K562 (cell line): Measurements from ENCODE around the gene FRRS1. TPM values are rescaled to one million over a fixed set of nuclear protein-coding genes. Genes with fewer than 3 reads are reported as not detected.

Source experiments
- ARHGAP35 ChIP-seq: fragments of 450-650 bp; IDR thresholded peaks from 2 replicates; pipeline ENCODE4 v1.6.1; 2018; ENCODE audit not compliant: partially characterized antibody
- ARNT ChIP-seq, 2 experiments: fragments of 450-650 bp; IDR thresholded peaks; 2 replicates each; pipeline ENCODE4 v1.6.1; 2016; ENCODE audit warnings: mild to moderate bottlenecking in 1 of 2
- CC2D1A ChIP-seq: fragments of 450-650 bp; IDR thresholded peaks from 2 replicates; pipeline ENCODE4 v1.6.1; 2017; ENCODE audit warnings: mild to moderate bottlenecking
- NR2C2 ChIP-seq, 2 experiments: fragments of 200-800 bp in 1 of 2; sonication (Bioruptor generic) in 1 of 2; sonication (generic) in 1 of 2; formaldehyde crosslinking in 1 of 2; IDR thresholded peaks; 2 replicates each; pipeline versions ENCODE4 v1.6.1 to v1.8.0; 2016 to 2022; ENCODE audit warnings: mild to moderate bottlenecking in 1 of 2, missing compliant biosample characterization in 1 of 2, missing genetic modification characterization in 1 of 2, missing genetic modification reagents in 1 of 2
- SMAD4 ChIP-seq: fragments of 250-450 bp; sonication (Bioruptor Pico); conservative IDR thresholded peaks from 2 replicates; pipeline ENCODE4 v1.8.0; 2021; ENCODE audit warnings: inconsistent platforms, mild to moderate bottlenecking, moderate library complexity
- SMARCC2 ChIP-seq: fragments of 450-650 bp; IDR thresholded peaks from 2 replicates; pipeline ENCODE4 v1.6.1; 2017; ENCODE audit warnings: antibody characterized with exemption, moderate library complexity, mild to moderate bottlenecking, low read depth
- STAT5A ChIP-seq: IDR thresholded peaks from 2 replicates; pipeline ENCODE4 v1.6.1; 2012; ENCODE audit warnings: low read length, inconsistent platforms, borderline replicate concordance
- TBP ChIP-seq: optimal IDR thresholded peaks from 2 replicates; pipeline ENCODE3; 2011; ENCODE audit warnings: low read depth, low read length, improper control_type of control experiment
- polyA plus RNA-seq, 8 experiments: library from polyadenylated mRNA; depleted of rRNA in 4 of 8; stranded (reverse) in 5 of 8; unstranded in 3 of 8; fragments of >200 nt; fragmentation: Nextera tagmentation in 2 of 8; fragmentation: Illumina TruSeq in 1 of 8; extraction: Ambion mirVana in 2 of 8; extraction: Trizol in 1 of 8; gene quantifications; 2 replicates each; pipeline versions ENCODE4 v1.2.1 to v1.2.3, GENCODE V29; 2011 to 2014; ENCODE audit warnings: inconsistent platforms in 1 of 8, missing spikeins in 1 of 8
- total RNA-seq, 7 experiments: library from RNA; depleted of rRNA in 6 of 7; stranded (reverse); fragments of >200 nt in 6 of 7; fragmentation: Illumina TruSeq in 2 of 7; extraction: Trizol in 2 of 7; gene quantifications; 2 replicates each; pipeline versions ENCODE4 v1.2.1 to v1.2.3, GENCODE V29; 2011 to 2021; ENCODE audit warnings: low replicate concordance in 1 of 7
- TF ChIP-seq, protein P1 (sequence below), 2 experiments: fragments of 450-650 bp; IDR thresholded peaks; 2 replicates each; pipeline ENCODE4 v1.6.1; 2016; ENCODE audit warnings: mild to moderate bottlenecking in 2 of 2, borderline replicate concordance in 1 of 2, low read depth in 1 of 2, moderate library complexity in 1 of 2
- TF ChIP-seq, protein P2 (sequence below): IDR thresholded peaks from 2 replicates; pipeline ENCODE4 v1.6.1; 2011; ENCODE audit not compliant: insufficient read length; ENCODE audit errors: extremely low read depth
- TF ChIP-seq, protein P3 (sequence below), 2 experiments: IDR thresholded peaks; 2 replicates each; pipeline ENCODE4 v1.6.1; 2012; ENCODE audit warnings: improper control_type of control experiment in 2 of 2, low read depth in 2 of 2, low read length in 2 of 2, borderline replicate concordance in 1 of 2
- TF ChIP-seq, protein P4 (sequence below), 2 experiments: fragments of 250-450 bp in 1 of 2; fragments of 450-650 bp in 1 of 2; sonication (Bioruptor Pico) in 1 of 2; IDR thresholded peaks; 2 replicates each; pipeline versions ENCODE4 v1.6.1 to v1.8.0; 2016 to 2021; ENCODE audit warnings: mild to moderate bottlenecking in 2 of 2, moderate library complexity in 2 of 2, missing compliant biosample characterization in 1 of 2, missing genetic modification characterization in 1 of 2
- TF ChIP-seq, protein P5 (sequence below): fragments of 250-450 bp; sonication (Bioruptor Pico); IDR thresholded peaks from 2 replicates; pipeline ENCODE4 v1.8.0; 2021; ENCODE audit warnings: mild to moderate bottlenecking, moderate library complexity

The FRRS1 gene
- total and polyA plus RNA-seq, 9 of the 15 experiments (the other 6 are each of a cell fraction or from before 2014, with no cell fraction given) = 0.87 to 54.0 (median 23.7) TPM

DNA sequence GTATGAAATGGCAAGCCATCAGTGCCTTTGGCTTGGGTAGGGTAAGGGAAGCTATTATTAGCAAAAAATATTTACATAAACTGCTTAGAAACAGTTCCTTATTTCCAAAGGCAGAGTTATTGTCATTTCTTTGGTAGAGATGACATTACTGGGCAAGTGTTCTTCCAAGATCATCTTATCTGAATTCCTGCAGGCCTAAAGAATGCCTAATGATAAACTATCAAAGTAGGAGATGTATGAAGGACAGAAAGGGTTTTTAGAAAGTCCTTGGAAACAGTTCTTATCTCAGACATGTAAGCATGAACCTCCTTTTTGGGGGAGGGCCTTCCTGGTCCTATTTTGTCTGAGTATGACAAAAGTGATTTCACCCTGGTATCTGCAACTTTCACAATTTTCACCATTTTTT lies 5.1 kb upstream of the FRRS1 start (continued):
- TF ChIP-seq, protein P1, sequence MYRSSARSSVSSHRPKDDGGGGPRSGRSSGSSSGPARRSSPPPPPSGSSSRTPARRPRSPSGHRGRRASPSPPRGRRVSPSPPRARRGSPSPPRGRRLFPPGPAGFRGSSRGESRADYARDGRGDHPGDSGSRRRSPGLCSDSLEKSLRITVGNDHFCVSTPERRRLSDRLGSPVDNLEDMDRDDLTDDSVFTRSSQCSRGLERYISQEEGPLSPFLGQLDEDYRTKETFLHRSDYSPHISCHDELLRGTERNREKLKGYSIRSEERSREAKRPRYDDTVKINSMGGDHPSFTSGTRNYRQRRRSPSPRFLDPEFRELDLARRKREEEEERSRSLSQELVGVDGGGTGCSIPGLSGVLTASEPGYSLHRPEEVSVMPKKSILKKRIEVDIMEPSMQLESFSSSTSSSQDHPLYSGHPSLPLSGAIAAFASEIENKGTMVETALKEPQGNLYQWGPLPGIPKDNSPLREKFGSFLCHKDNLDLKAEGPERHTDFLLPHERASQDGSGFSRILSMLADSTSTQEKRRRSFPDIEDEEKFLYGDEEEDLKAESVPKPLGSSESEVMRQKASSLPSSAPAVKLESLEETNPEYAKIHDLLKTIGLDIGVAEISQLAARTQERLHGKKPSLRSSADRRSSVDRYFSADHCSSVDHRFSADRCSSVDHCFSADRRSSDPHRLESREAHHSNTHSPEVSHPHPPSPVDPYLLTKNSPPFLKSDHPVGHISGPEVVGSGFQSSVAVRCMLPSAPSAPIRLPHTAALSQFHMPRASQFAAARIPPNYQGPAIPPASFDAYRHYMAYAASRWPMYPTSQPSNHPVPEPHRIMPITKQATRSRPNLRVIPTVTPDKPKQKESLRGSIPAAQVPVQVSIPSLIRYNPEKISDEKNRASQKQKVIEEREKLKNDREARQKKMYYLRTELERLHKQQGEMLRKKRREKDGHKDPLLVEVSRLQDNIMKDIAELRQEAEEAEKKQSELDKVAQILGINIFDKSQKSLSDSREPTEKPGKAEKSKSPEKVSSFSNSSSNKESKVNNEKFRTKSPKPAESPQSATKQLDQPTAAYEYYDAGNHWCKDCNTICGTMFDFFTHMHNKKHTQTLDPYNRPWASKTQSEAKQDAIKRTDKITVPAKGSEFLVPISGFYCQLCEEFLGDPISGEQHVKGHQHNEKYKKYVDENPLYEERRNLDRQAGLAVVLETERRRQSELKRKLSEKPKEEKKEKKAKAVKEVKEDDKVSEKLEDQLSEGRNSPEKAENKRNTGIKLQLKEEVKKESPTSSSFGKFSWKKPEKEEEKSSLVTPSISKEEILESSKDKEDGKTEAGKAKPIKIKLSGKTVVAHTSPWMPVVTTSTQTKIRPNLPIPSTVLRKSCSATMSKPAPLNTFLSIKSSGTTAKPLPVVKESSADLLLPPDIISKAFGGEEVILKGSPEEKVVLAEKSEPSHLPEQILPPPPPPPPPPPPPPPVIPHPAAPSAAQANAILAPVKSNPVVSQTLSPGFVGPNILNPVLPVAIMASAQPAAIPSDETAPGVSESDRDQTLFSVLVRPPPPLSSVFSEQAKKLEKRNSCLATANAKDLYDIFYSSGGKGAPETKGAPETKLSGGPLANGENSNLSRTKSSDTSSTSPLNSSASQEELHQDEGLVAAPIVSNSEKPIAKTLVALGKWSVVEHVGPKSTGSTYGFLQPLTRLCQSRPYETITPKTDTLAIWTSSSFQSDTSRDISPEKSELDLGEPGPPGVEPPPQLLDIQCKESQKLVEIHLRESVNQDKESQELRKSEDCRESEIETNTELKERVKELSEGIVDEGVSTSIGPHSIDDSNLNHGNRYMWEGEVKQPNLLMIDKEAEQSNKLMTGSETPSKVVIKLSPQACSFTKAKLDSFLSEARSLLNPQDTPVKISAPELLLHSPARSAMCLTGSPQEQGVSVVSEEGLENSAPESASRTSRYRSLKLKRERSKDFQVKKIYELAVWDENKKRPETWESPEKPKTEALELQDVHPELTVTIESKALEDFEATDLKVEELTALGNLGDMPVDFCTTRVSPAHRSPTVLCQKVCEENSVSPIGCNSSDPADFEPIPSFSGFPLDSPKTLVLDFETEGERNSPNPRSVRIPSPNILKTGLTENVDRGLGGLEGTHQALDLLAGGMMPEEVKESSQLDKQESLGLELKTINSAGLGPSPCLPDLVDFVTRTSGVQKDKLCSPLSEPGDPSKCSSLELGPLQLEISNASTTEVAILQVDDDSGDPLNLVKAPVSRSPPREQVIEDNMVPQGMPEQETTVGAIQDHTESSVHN (IDR thresholded peaks at IDR 0.05; ENCODE audit: borderline replicate concordance in 1 of 2, low read depth in 1 of 2) = peak in 1 of 2 experiments; percentile 35; a peak in 1 of 4 replicates
- TF ChIP-seq, protein P2, sequence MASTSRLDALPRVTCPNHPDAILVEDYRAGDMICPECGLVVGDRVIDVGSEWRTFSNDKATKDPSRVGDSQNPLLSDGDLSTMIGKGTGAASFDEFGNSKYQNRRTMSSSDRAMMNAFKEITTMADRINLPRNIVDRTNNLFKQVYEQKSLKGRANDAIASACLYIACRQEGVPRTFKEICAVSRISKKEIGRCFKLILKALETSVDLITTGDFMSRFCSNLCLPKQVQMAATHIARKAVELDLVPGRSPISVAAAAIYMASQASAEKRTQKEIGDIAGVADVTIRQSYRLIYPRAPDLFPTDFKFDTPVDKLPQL = no peak
- no peak for TF ChIP-seq TBP
- TF ChIP-seq STAT5A = peak; percentile 62; the same call in 1 of the 2 replicates
- TF ChIP-seq, protein P3, sequence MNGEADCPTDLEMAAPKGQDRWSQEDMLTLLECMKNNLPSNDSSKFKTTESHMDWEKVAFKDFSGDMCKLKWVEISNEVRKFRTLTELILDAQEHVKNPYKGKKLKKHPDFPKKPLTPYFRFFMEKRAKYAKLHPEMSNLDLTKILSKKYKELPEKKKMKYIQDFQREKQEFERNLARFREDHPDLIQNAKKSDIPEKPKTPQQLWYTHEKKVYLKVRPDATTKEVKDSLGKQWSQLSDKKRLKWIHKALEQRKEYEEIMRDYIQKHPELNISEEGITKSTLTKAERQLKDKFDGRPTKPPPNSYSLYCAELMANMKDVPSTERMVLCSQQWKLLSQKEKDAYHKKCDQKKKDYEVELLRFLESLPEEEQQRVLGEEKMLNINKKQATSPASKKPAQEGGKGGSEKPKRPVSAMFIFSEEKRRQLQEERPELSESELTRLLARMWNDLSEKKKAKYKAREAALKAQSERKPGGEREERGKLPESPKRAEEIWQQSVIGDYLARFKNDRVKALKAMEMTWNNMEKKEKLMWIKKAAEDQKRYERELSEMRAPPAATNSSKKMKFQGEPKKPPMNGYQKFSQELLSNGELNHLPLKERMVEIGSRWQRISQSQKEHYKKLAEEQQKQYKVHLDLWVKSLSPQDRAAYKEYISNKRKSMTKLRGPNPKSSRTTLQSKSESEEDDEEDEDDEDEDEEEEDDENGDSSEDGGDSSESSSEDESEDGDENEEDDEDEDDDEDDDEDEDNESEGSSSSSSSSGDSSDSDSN (IDR thresholded peaks at IDR 0.05; ENCODE audit: borderline replicate concordance in 1 of 2, low read depth in 2 of 2, low read length in 2 of 2) = no peak
- no peak for TF ChIP-seq NR2C2 (CRISPR knock-in tag; IDR thresholded peaks at IDR 0.05)
- peak; percentile 31; the same call in 1 of the 2 replicates for TF ChIP-seq NR2C2 (tag; IDR thresholded peaks at IDR 0.05)
- TF ChIP-seq, protein P4, sequence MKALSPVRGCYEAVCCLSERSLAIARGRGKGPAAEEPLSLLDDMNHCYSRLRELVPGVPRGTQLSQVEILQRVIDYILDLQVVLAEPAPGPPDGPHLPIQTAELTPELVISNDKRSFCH (CRISPR knock-in tag; IDR thresholded peaks at IDR 0.05) = no peak
- TF ChIP-seq, protein P4 (tag; IDR thresholded peaks at IDR 0.05) = 0 out of 2 replicates have a peak, but pooled peaks have one; percentile 29
- TF ChIP-seq CC2D1A = peak; percentile 73; the same call in 1 of the 2 replicates
- TF ChIP-seq, protein P5, sequence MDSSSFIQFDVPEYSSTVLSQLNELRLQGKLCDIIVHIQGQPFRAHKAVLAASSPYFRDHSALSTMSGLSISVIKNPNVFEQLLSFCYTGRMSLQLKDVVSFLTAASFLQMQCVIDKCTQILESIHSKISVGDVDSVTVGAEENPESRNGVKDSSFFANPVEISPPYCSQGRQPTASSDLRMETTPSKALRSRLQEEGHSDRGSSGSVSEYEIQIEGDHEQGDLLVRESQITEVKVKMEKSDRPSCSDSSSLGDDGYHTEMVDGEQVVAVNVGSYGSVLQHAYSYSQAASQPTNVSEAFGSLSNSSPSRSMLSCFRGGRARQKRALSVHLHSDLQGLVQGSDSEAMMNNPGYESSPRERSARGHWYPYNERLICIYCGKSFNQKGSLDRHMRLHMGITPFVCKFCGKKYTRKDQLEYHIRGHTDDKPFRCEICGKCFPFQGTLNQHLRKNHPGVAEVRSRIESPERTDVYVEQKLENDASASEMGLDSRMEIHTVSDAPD (CRISPR knock-in tag) = no peak
- TF ChIP-seq ARNT (IDR thresholded peaks at IDR 0.05) = peak in 1 of 2 experiments; percentile 61; a peak in 1 of 4 replicates
- TF ChIP-seq SMAD4 = peak; percentile 76
- peak; percentile 74; the same call in 1 of the 2 replicates for TF ChIP-seq SMARCC2
- no peak for TF ChIP-seq ARHGAP35
